DMS79 (cell line): Measurements from ENCODE around the gene CFAP61.
A peak's percentile ranks its signal among the peaks of the same experiment; 100 is the strongest.

Experiments
- DNase-seq: peaks from one replicate; lab custom pipeline; 2025; lab: John Stamatoyannopoulos, UW

The CFAP61 gene

GRCh38 chr20:20174089-20174835 lies 121.9 kb downstream of the CFAP61 start:
- no peak for DNase-seq

DNA sequence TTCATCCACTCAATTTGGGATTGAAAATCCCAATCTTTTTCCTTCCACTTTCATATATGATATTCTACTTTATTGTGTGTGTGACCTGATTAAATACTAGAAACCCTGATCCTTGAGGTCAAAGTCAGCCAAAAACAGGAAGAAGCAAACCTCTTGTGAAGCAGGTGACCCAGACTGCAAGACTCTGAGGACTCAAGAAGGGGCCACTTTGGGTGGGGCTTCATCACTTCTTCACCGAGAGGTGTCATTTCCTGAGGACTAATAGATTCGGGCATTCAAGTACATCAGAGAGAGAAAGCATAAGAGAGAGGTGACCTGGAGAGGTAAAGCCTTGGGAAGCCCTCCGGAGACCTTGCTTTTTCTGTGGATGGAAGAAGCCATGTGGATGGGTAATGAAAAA lies 129.0 kb downstream of the CFAP61 start:
- DNase-seq, result no peak

GRCh38 chr20:20184149-20184548 lies 131.8 kb downstream of the CFAP61 start:
- no peak for DNase-seq

GRCh38 chr20:20184706-20185105 lies 132.4 kb downstream of the CFAP61 start:
- DNase-seq, result no peak

GRCh38 chr20:20188647-20189046 lies 136.3 kb downstream of the CFAP61 start:
- no peak for DNase-seq

- no peak for DNase-seq
These were observed 140.0 kb downstream of the CFAP61 start for GRCh38 chr20:20192366-20192765.

GRCh38 chr20:20195021-20195705 lies 142.8 kb downstream of the CFAP61 start:
- DNase-seq, result no peak

GRCh38 chr20:20196610-20197009 lies 144.3 kb downstream of the CFAP61 start:
- DNase-seq, result no peak

- no peak for DNase-seq
These were observed 145.7 kb downstream of the CFAP61 start for GRCh38 chr20:20198011-20198410.

DNA sequence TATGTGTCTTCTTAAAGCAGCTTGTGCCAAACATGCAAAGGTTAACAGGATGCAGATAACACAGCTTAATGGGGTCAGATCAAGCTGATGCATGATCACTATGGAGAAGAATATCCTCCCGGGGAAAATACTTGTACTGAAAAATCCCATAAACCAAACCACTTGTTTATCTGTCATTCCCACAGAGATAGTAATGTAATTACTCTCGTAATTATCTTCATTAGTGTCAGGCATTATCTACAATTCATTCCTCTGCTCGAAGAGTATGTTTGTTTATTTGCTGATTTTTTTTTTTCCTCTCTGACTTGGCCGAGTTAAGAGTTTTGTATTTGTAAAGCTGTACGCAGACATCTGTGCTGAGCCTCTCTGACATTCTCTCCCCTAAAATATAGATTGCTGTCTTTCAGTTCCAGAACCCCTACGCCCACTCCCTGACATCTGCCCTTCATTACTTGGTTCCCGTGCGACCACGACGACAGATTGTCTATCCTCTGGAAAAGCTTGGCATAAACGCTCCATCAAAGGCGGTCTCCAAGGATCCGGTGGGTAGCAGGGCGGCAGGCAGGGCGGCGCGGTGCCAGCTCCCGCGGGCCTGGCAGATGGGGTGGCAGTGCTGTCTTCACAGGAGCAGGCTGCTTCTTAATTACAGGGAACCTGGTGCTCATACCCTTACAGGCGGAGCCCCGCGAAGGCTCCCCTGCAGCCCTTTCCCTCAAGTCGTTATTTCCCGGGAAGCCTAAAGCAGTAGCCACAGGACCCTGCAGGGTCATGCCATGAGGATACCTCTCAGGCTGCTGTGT lies 147.2 kb downstream of the CFAP61 start:
- no peak for DNase-seq

DNA sequence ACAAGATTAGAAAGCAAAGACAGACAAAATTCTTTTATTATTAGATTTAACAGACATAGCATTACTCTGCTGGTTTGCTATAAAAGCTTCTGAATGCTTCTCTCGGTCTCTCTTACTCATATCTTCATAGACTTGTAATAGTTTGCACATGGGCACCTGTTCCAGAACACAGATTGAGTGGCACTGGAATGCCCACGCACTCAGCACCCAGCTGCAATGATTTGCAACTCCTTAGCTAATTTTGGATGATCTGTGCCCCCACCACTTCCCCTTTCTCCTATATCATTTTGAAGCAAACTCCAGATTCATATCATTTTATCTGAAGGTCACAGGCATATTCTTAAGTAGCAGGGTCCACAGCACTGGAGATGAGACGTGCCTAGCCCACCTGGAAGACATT lies 148.8 kb downstream of the CFAP61 start:
- no peak for DNase-seq

DNA sequence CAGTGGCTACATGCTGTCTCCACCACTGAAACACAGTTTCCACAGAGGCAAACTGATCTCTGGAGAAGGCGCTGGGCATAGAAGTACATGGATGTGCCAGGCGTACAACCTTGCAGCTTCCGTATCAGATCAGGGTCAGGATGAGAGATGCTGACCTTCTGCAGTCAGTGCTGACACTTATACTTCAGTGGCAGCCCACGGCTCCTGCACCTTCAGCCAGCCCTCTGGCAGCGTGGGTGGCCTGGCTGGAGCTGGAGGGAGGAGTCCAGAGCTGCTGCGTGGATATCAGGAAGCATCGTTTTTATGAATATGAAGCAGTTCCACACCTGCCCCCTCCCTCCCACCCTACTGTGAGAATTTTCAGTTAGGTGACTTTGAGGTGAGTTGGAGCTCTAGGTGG lies 149.3 kb downstream of the CFAP61 start:
- no peak for DNase-seq

- DNase-seq, result no peak
These were observed 150.4 kb downstream of the CFAP61 start for GRCh38 chr20:20202768-20203167.

GRCh38 chr20:20203784-20204183 lies 151.5 kb downstream of the CFAP61 start:
- DNase-seq, result no peak

GRCh38 chr20:20204256-20204655 lies 151.9 kb downstream of the CFAP61 start:
- DNase-seq, result no peak

- DNase-seq, result no peak
These were observed 153.0 kb downstream of the CFAP61 start for GRCh38 chr20:20205141-20205861.

DNA sequence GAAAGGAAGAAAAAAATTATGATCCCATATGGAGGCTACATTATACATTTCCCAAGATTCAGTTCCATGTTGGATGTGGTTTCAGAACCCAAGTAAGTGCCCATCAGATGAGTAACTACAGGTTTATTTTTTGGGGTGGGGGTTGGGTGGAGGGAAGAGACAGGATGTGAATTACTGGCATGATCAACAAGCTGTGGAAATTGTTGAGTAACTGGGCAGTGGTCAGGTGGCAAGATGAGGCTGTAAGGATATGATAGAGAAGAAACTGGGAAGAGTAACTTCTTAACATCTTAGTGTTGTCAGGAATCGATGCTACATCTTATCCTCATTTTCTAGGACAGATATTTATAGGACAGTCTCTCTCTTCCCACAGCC lies 153.5 kb downstream of the CFAP61 start:
- no peak for DNase-seq

DNA sequence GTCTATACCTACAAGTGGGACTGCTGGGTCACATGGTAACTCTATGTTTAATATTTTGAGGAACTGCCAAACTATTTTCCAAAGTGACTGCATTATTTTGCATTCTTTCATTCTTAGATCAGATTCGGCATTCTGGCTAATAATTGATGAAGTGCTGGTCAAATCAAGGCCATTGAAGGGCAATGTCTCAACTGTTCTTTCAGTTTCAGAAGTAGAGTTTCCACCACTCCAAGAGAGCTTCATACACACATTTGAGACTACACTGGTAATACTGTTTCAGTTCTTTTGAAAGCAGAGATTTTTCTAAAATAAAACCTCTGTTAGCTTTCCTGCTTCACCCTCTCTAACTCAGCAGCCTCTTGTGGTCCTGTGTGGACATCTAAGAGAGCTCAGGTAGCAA lies 154.5 kb downstream of the CFAP61 start:
- DNase-seq, result no peak

GRCh38 chr20:20207291-20207690 lies 155.0 kb downstream of the CFAP61 start:
- peak; percentile 45 for DNase-seq

DNA sequence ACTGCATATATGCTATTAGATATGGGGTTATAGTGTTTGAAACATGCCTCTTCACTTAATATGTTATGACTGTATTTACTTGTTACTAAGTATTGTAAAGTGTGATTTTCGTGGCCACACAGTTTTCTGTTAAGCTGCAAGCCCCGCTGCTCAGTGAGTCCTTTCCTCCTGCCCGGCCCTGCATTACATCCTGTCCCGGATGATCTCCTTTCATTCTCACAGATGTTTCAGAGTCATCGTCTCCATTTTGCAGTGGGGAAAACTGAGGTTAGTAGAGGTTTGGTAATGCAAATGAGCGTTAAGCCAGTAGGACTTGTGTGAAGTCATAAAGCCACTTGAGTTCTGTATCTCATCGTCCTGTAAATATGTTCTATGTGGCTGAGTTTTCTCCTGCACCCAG lies 155.5 kb downstream of the CFAP61 start:
- no peak for DNase-seq

- no peak for DNase-seq
These were observed 157.4 kb downstream of the CFAP61 start for GRCh38 chr20:20209684-20210083.

GRCh38 chr20:20210327-20210726 lies 158.0 kb downstream of the CFAP61 start:
- DNase-seq, result no peak
